Regular cardiac myocyte (primary cell): Measurements from ENCODE around the gene SLC9A9. TPM values are rescaled to one million over a fixed set of nuclear protein-coding genes. Genes with fewer than 3 reads are reported as not detected.

Experiments used
- total RNA-seq: library from RNA; depleted of rRNA; stranded (reverse); fragments of >200 nt; gene quantifications from 2 replicates; pipeline ENCODE4 v1.2.3, GENCODE V29; 2014

Gene SLC9A9
- 2.7 and 6.5 TPM in 2 replicates for total RNA-seq

GRCh38 chr3:143847787-143848631 is at the start of gene SLC9A9:
TSS of gene SLC9A9 (minus strand) at chr3:143848468. CDS start at chr3:143848322, 146 bp downstream.

Other genes starting within 250 kb of the SLC9A9 start
- gene DIPK2A, start 123.4 kb upstream of the SLC9A9 start, total RNA-seq = 71.9 and 128 TPM in 2 replicates